ENCODE data around the gene SOX13. TPM values are rescaled to one million over a fixed set of nuclear protein-coding genes. Genes with fewer than 3 reads are reported as not detected.
A peak's percentile ranks its signal among the peaks of the same experiment; 100 is the strongest.

The SOX13 gene
- total and polyA plus RNA-seq, 5 donors from 2014 or later = 0.47 TPM; not detected in 4

GRCh38 chr1:204161609-204162493 is 88.9 kb downstream of the SOX13 start:
- H3K9me3 Mint-ChIP-seq = peaks cover 0 to 6% (median 0%) of the 10 kb centered on the region in 7 donors
- no peak for DNase-seq
- no peaks in the 10 kb centered on the region for H3K4me1 Mint-ChIP-seq
- no peak for ATAC-seq (ENCODE audit: low read depth in 2 of 2)
- H3K4me3 Mint-ChIP-seq = no peak overlapping the region
- Histone ChIP-seq H3K9me3 (ENCODE audit: control insufficient read depth in 2 of 2, low read length in 2 of 2) (peaks cover 0 to 2% of the 10 kb centered on the region in 2 experiments), H3K27ac (ENCODE audit: insufficient read depth, low read length, poor library complexity, severe bottlenecking) (no peak overlapping the region), H3K4me3 (ENCODE audit: low read depth, low read length) (no peak overlapping the region), H3K27me3 (ENCODE audit: control insufficient read depth, insufficient read depth, low read length) (peaks cover 3% of the 10 kb centered on the region), H3K4me1 (ENCODE audit: control insufficient read depth, insufficient read depth, low read length, poor library complexity, severe bottlenecking) (no peaks in the 10 kb centered on the region), H3K36me3 (ENCODE audit: control insufficient read depth, insufficient read depth, low read length) (no peaks in the 10 kb centered on the region)
- peaks cover 8% of the 10 kb centered on the region for H3K27me3 Mint-ChIP-seq
- H3K27ac Mint-ChIP-seq = peak overlapping the region in 1 of 3 donors; percentile 77
- no peaks in the 10 kb centered on the region for H3K36me3 Mint-ChIP-seq

DNA sequence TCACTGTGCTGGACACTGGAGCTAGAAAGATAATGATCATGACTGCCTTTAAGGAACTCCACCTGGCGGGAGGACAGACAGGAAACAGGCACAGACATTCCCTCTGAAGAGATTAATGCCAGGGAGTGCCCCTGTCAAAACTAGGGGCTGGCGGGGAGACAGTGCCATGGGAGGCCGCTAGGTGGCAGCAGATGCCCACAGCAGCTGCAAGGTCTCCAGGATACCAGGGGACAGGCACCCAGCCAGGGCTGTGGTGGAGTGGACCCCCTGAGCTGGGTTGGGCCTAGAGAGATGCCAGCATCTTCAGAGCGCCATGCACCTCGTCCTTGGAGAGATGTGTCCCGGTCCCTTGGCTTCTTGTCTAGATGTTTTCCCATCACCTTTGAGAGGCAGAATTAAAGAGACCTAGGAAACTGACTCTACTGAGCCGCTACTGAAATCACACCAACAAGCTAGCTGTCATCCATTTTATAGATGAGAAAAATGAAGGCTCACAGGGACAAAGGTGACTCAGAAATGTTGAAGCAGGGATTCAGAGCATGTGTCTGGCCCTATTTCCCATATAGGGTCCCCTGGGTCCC is 89.7 kb downstream of the SOX13 start:
- H3K4me3 ChIP-seq (ENCODE audit: low read depth, low read length) = no peak overlapping the region
- Mint-ChIP-seq H3K9me3 (peaks cover 0 to 9% (median 3%) of the 10 kb centered on the region in 7 donors), H3K4me1 (no peaks in the 10 kb centered on the region), H3K27me3 (peaks cover 8% of the 10 kb centered on the region), H3K27ac (peak overlapping the region in 1 of 3 donors; percentile 77), H3K4me3 (no peak overlapping the region), H3K36me3 (no peaks in the 10 kb centered on the region)
- ATAC-seq (ENCODE audit: low read depth in 2 of 2) = peak; percentile 74 to 76
- peaks cover 3% of the 10 kb centered on the region for H3K27me3 ChIP-seq (ENCODE audit: control insufficient read depth, insufficient read depth, low read length)
- H3K4me1 ChIP-seq (ENCODE audit: control insufficient read depth, insufficient read depth, low read length, poor library complexity, severe bottlenecking) = no peaks in the 10 kb centered on the region
- no peak overlapping the region for H3K27ac ChIP-seq (ENCODE audit: insufficient read depth, low read length, poor library complexity, severe bottlenecking)
- H3K36me3 ChIP-seq (ENCODE audit: control insufficient read depth, insufficient read depth, low read length) = no peaks in the 10 kb centered on the region
- peak; percentile 57 to 69 (median 59) for DNase-seq
- peaks cover 0 to 9% of the 10 kb centered on the region in 2 experiments for H3K9me3 ChIP-seq (ENCODE audit: control insufficient read depth in 2 of 2, low read length in 2 of 2)

GRCh38 chr1:204166219-204166618 is 93.3 kb downstream of the SOX13 start, which contains the start of gene REN:
TSS of gene REN (minus strand) at chr1:204166337. CDS start at chr1:204166293, 44 bp downstream.
- H3K27ac Mint-ChIP-seq = no peak within 1 kb of the TSS
- no peaks in the 10 kb centered on the region for H3K4me1 ChIP-seq (ENCODE audit: control insufficient read depth, insufficient read depth, low read length, poor library complexity, severe bottlenecking)
- H3K4me3 Mint-ChIP-seq = no peak within 1 kb of the TSS
- H3K9me3 ChIP-seq (ENCODE audit: control insufficient read depth in 2 of 2, low read length in 2 of 2) = peaks cover 28 to 44% of the 10 kb centered on the region in 2 experiments
- no peak within 1 kb of the TSS for H3K27ac ChIP-seq (ENCODE audit: insufficient read depth, low read length, poor library complexity, severe bottlenecking)
- peaks cover 8% of the 10 kb centered on the region for H3K27me3 Mint-ChIP-seq
- H3K36me3 Mint-ChIP-seq = no peaks in the 10 kb centered on the region
- ATAC-seq (ENCODE audit: low read depth in 2 of 2) = no peak
- no peak within 1 kb of the TSS for H3K4me3 ChIP-seq (ENCODE audit: low read depth, low read length)
- peaks cover 3% of the 10 kb centered on the region for H3K27me3 ChIP-seq (ENCODE audit: control insufficient read depth, insufficient read depth, low read length)
- peaks cover 0 to 29% (median 9%) of the 10 kb centered on the region in 7 donors for H3K9me3 Mint-ChIP-seq
- DNase-seq = no peak
- H3K36me3 ChIP-seq (ENCODE audit: control insufficient read depth, insufficient read depth, low read length) = no peaks in the 10 kb centered on the region
- no peaks in the 10 kb centered on the region for H3K4me1 Mint-ChIP-seq

- ATAC-seq (ENCODE audit: low read depth in 2 of 2) (no peak), DNase-seq (no peak)
- Histone ChIP-seq H3K4me3 (ENCODE audit: low read depth, low read length) (no peak overlapping the region), H3K4me1 (ENCODE audit: control insufficient read depth, insufficient read depth, low read length, poor library complexity, severe bottlenecking) (no peaks in the 10 kb centered on the region), H3K36me3 (ENCODE audit: control insufficient read depth, insufficient read depth, low read length) (no peaks in the 10 kb centered on the region), H3K9me3 (ENCODE audit: control insufficient read depth in 2 of 2, low read length in 2 of 2) (peaks cover 40 to 59% of the 10 kb centered on the region in 2 experiments), H3K27me3 (ENCODE audit: control insufficient read depth, insufficient read depth, low read length) (peaks cover 3% of the 10 kb centered on the region), H3K27ac (ENCODE audit: insufficient read depth, low read length, poor library complexity, severe bottlenecking) (no peak overlapping the region)
- H3K27ac Mint-ChIP-seq = no peak overlapping the region
- no peaks in the 10 kb centered on the region for H3K4me1 Mint-ChIP-seq
- H3K4me3 Mint-ChIP-seq = no peak overlapping the region
- H3K27me3 Mint-ChIP-seq = peaks cover 8% of the 10 kb centered on the region
- H3K9me3 Mint-ChIP-seq = peaks cover 0 to 43% (median 14%) of the 10 kb centered on the region in 7 donors
- no peaks in the 10 kb centered on the region for H3K36me3 Mint-ChIP-seq
Measured at GRCh38 chr1:204167730-204168129, 94.8 kb downstream of the SOX13 start.

GRCh38 chr1:204169858-204170257 is 96.9 kb downstream of the SOX13 start:
- DNase-seq (peak in 1 of 3 donors; percentile 24), ATAC-seq (ENCODE audit: low read depth in 2 of 2) (no peak)
- Mint-ChIP-seq H3K4me1 (no peaks in the 10 kb centered on the region), H3K4me3 (no peak overlapping the region), H3K27me3 (no peaks in the 10 kb centered on the region), H3K36me3 (no peaks in the 10 kb centered on the region), H3K27ac (no peak overlapping the region), H3K9me3 (peaks cover 0 to 54% (median 20%) of the 10 kb centered on the region in 7 donors)
- no peak overlapping the region for H3K4me3 ChIP-seq (ENCODE audit: low read depth, low read length)
- no peak overlapping the region for H3K27ac ChIP-seq (ENCODE audit: insufficient read depth, low read length, poor library complexity, severe bottlenecking)
- no peaks in the 10 kb centered on the region for H3K27me3 ChIP-seq (ENCODE audit: control insufficient read depth, insufficient read depth, low read length)
- H3K36me3 ChIP-seq (ENCODE audit: control insufficient read depth, insufficient read depth, low read length) = no peaks in the 10 kb centered on the region
- peaks cover 41 to 65% of the 10 kb centered on the region in 2 experiments for H3K9me3 ChIP-seq (ENCODE audit: control insufficient read depth in 2 of 2, low read length in 2 of 2)
- H3K4me1 ChIP-seq (ENCODE audit: control insufficient read depth, insufficient read depth, low read length, poor library complexity, severe bottlenecking) = no peaks in the 10 kb centered on the region

DNA sequence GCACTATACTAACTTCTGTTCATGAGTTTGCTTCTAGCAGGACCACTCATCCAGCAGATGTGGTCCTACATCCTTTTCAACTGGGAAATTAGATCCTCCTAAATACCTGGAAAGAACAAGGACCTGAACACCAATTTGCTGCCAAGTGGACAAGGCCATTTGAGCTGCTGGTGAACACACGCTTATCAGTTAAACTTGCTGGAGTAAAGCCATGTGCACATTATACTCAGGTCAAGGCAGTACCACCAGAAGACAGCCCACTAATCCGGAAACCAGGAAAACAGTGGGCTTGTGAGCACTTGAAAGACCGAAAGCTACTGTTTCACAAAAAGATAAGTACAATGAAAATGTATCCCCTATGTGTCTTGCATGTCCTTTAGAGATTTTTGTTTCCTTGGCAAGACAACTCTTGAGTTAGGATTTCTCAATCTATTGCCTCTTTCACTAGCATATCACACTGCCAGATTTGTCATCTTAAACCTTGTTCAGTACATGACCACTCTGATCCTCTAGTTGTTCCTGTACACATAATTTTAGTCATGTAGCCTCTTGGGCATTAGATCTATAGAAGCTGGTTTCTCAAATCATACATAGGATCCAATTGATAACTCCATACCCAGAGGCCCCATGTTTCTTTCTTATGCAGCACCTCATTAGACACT is 97.7 kb downstream of the SOX13 start:
- Histone ChIP-seq H3K4me3 (ENCODE audit: low read depth, low read length) (no peak overlapping the region), H3K36me3 (ENCODE audit: control insufficient read depth, insufficient read depth, low read length) (no peaks in the 10 kb centered on the region), H3K9me3 (ENCODE audit: control insufficient read depth in 2 of 2, low read length in 2 of 2) (peaks cover 41 to 65% of the 10 kb centered on the region in 2 experiments), H3K27ac (ENCODE audit: insufficient read depth, low read length, poor library complexity, severe bottlenecking) (no peak overlapping the region), H3K4me1 (ENCODE audit: control insufficient read depth, insufficient read depth, low read length, poor library complexity, severe bottlenecking) (no peaks in the 10 kb centered on the region), H3K27me3 (ENCODE audit: control insufficient read depth, insufficient read depth, low read length) (no peaks in the 10 kb centered on the region)
- DNase-seq (no peak), ATAC-seq (ENCODE audit: low read depth in 2 of 2) (no peak)
- Mint-ChIP-seq H3K36me3 (no peaks in the 10 kb centered on the region), H3K4me3 (no peak overlapping the region), H3K9me3 (peaks cover 0 to 54% (median 20%) of the 10 kb centered on the region in 7 donors), H3K27me3 (no peaks in the 10 kb centered on the region), H3K4me1 (no peaks in the 10 kb centered on the region), H3K27ac (no peak overlapping the region)

GRCh38 chr1:204171751-204172178 is 98.8 kb downstream of the SOX13 start:
- Histone ChIP-seq H3K27ac (ENCODE audit: insufficient read depth, low read length, poor library complexity, severe bottlenecking) (no peak overlapping the region), H3K4me3 (ENCODE audit: low read depth, low read length) (no peak overlapping the region), H3K4me1 (ENCODE audit: control insufficient read depth, insufficient read depth, low read length, poor library complexity, severe bottlenecking) (no peaks in the 10 kb centered on the region), H3K9me3 (ENCODE audit: control insufficient read depth in 2 of 2, low read length in 2 of 2) (peaks cover 41 to 64% of the 10 kb centered on the region in 2 experiments), H3K27me3 (ENCODE audit: control insufficient read depth, insufficient read depth, low read length) (no peaks in the 10 kb centered on the region), H3K36me3 (ENCODE audit: control insufficient read depth, insufficient read depth, low read length) (no peaks in the 10 kb centered on the region)
- Mint-ChIP-seq H3K27me3 (no peaks in the 10 kb centered on the region), H3K4me1 (no peaks in the 10 kb centered on the region), H3K27ac (no peak overlapping the region), H3K9me3 (peaks cover 0 to 54% (median 18%) of the 10 kb centered on the region in 7 donors), H3K36me3 (no peaks in the 10 kb centered on the region), H3K4me3 (no peak overlapping the region)
- ATAC-seq (ENCODE audit: low read depth in 2 of 2) (no peak), DNase-seq (no peak)
